COLO668 (cell line): ENCODE data around the gene KIF4A.
"Not testable (repeated sequence)": the region's sequence is repeated elsewhere in the genome, so short reads cannot be mapped to it uniquely, and the experiment has no call there.

Source experiments
- DNase-seq: peaks from one replicate; lab custom pipeline; 2025; ENCODE audit not compliant: unreplicated experiment; lab: John Stamatoyannopoulos, UW

Gene KIF4A

GRCh38 chrX:70289168-70289792 is 624 bp upstream of the KIF4A start:
- no peak for DNase-seq

- no peak for DNase-seq
Measured at GRCh38 chrX:70292788-70293187, 2.9 kb downstream of the KIF4A start.

DNA sequence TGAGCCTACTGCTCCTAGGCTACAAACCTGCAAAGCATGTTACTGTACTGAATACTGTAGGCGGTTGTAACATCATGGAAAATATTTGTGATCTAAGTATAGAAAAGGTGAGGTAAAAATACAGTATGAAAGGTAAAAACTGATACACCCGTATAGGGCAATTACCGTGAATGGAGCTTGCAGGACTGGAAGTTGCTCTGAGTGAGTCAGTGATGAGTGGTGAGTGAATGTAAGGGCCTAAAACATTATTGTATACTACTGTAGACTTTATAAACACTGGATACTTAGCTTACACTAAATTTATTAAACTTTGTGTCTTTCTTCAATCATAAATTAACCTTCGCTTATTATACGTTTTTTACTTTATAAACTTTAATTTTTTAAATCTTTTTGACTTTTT is 3.7 kb downstream of the KIF4A start:
- no peak for DNase-seq

DNA sequence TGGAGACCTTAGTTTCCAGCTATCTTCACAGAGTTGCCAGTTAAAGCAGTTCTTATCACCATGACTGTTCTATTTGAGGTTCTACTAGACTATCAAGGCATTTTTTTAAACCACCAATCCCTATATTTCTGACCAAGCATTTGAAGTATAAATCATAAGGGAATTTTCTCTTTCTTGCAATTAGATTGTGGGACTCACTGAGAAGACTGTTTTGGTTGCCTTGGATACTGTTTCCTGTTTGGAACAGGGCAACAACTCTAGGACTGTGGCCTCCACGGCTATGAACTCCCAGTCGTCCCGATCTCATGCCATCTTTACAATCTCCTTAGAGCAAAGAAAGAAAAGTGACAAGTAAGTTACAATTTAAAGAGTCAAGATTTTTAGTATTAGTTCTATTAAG is 11.8 kb downstream of the KIF4A start:
- DNase-seq = no peak

DNA sequence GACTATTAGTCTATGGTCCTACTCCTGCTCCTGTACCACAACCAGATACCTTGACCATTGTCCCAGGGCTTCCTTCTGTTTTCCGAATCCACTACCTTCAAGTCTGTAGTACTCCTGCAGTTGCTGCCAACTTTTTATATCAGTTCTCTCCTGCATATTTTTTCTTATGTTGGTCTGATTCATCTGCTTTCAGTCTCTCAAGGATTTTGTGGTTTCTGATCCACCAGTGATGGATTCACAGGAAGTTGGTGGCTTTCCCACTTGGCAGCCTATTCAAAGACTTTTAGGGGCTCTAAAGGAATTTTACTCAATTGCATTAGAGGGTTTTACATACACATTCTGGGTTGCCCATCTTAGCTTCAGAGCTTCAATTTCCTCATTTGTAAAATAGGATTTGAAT is 23.6 kb downstream of the KIF4A start:
- no peak for DNase-seq

DNA sequence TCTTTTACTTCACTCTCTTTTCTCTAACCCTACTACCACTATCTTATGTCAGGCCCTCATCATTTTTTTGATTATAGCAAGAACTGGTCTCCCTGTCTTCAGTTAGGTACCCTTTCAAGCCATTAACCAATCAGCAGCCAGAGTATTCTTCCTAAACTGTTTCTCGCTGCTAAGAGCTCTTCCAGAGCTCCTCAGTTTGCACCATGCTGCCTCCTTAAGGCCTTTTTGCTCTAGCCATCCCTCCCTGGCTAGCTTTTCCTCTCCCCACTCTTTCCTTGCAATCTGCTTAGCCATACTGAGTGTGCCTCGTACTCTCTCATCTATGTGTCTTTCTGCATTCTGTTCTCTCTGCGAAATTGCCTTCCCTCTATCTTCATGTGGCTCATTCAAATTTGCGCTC is 32.9 kb downstream of the KIF4A start:
- no peak for DNase-seq

GRCh38 chrX:70323628-70324027 is 33.7 kb downstream of the KIF4A start:
- DNase-seq = not testable (repeated sequence)

- DNase-seq = no peak
Measured at GRCh38 chrX:70324326-70324725, 34.4 kb downstream of the KIF4A start.

DNA sequence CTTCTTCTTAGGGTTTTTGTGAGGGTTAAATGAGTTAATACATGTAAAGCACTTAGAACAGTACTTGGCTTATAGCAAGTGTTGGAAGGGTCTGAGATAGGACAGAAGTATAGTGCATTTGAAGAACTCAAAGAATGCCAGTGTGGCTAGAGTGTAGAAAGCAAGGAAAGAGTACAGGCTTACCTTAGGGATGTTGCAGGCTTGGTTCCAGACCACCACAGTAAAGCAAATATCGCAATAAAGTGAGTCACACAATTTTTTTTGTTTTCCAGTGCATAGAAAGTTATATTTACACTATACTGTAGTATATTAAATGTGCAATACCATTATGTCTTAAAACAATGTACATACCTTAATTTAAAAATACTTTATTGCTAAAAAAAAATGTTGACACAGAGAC is 41.3 kb downstream of the KIF4A start:
- DNase-seq = no peak

DNA sequence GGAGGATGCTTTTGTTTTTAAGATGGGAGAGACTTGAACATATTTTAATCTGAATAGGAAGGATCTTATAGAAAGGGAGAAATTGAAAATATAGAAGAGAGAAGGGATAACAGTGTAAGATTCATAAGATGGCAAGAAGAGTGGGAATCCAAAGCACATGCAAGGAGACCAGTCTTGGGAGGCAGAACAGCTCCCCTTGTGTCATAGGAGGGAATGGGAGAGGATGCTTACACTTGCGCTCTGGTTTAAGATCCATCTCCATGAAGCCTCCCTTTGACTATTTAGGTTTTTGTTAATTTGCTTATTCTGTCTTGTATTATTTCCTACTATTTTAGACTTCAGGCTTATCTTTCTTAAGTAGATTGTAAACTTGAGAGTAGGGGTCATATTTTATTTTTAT is 42.7 kb downstream of the KIF4A start:
- DNase-seq = no peak

DNA sequence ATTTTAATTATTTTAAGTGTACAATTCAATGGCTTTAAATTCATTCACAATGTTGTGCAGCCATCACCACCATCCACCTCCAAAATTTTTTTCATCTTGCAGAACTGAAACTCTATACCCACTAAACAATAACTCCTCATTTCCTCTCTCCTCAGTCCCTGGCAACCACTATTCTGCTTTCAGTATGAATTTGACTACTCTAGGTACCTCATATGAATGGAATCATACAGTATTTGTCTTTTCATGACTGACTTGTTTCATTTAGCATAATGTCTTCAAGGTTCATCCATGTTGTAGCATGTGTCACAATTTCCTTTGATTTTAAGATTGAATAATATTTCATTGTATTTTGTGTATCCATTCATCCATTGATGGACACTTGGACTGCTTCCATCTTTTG is 46.9 kb downstream of the KIF4A start:
- DNase-seq = no peak

- no peak for DNase-seq
Measured at GRCh38 chrX:70338290-70338689, 48.4 kb downstream of the KIF4A start.

DNA sequence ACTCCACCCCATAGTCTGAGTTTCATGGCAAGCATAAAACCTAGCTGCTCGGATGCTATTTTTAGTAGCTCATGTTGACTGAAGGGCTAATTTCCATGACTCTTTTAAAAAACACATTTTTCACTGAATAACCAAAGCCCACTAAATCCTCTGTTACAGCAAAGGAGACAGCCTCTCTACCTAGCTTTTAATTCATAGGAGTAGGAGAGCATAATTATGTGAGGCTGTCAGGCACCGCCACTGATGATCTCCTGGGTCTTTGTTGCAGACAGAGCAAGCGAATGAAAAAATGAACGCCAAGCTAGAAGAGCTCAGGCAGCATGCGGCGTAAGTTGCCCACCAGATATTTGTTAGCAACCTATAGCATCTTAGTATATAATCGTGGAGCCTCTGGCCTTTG is 53.5 kb downstream of the KIF4A start:
- no peak for DNase-seq

DNA sequence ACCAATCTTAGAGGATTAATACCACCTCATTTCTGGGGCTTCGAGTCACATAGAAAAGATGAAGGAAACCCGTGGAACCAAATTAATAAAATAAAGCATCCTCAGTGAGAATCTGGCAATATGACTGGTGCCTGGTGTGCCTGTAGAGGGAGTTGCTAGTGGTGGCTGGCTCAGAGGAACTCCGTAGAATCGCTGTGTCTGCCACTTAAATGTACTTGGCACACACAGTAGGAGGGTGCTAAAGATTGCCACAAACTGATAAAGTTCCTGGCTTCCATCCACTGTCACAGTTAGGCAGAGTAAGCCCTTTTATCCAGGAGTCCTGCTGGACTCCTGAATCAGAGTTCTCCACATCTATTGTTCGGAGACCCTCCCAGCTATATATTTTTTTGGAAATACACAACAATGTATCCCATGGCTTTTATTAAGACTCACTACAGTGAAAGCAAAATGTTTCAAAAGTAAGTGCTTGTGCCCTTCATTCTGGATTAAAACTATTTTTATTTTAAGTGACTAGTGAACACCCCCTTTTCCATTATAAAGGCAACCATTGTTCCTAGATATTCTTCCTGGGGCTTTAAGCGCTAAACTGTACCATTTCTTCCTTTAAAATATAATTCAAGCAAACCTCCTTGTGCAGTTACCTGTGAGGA is 56.6 kb downstream of the KIF4A start:
- DNase-seq = no peak

GRCh38 chrX:70348825-70349224 is 58.9 kb downstream of the KIF4A start:
- not testable (repeated sequence) for DNase-seq

DNA sequence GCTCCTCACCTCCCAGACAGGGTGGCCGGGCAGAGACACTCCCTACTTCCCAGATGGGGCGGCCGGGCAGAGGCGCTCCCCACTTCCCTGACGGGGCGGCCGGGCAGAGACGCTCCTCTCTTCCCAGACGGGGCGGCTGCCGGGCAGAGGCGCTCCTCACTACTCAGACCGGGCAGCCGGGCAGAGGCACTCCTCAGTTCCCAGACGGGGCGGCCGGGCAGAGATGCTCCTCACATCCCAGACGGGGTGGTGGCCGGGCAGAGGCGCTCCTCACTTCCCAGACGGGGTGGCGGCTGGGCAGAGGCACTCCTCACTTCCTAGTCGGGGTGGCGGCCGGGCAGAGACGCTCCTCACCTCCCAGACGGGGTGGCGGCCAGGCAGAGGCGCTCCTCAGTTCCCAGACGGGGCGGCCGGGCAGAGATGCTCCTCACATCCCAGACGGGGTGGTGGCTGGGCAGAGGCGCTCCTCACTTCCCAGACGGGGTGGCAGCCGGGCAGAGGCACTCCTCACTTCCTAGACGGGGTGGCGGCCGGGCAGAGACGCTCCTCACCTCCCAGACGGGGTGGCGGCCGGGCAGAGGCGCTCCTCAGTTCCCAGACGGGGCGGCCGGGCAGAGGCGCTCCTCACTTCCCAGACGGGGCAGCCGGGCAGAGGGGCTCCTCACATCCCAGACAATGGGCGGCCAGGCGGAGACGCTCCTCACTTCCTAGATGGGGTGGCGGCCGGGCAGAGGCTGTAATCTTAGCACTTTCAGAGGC is 59.6 kb downstream of the KIF4A start:
- not testable (repeated sequence) for DNase-seq

DNA sequence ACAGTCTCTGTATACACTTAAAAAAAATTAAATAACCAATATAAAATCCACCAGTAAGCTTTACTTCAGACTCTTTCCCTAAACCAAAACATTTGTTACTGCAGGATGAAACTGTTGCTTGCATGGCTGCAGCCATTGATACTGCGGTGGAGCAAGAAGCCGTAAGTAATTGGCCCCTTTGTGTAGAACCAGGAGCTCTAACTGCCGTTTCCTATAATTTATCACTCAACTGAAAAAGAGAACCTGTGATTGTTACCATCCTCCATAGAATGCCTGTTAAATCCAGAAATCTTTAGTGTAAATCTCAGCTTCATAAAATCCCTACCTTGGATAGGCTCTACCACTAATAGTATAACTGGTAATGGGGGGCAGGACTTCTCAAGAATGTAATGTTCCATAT is 62.6 kb downstream of the KIF4A start:
- no peak for DNase-seq

GRCh38 chrX:70353514-70353913 is 63.6 kb downstream of the KIF4A start:
- DNase-seq = no peak

DNA sequence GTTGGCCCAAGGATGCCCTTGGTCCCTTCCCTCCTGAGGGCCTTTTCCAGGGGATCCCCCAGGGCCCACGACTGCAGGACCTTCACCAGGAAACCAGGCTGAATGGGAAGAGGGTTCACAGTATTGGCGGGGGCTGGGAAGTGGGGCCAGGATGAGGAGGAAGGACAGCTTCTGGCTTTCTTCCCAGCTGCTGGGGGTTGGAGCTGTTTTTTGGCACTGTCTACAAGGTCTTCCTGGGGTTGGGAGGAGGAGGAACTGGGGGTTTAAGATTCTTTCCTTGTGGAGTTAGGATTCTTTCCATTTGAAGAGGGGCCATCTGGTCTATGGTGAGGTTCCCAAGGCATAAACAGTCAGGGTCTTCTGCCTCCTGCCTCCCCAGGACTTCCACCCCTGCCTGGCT is 64.8 kb downstream of the KIF4A start:
- no peak for DNase-seq

DNA sequence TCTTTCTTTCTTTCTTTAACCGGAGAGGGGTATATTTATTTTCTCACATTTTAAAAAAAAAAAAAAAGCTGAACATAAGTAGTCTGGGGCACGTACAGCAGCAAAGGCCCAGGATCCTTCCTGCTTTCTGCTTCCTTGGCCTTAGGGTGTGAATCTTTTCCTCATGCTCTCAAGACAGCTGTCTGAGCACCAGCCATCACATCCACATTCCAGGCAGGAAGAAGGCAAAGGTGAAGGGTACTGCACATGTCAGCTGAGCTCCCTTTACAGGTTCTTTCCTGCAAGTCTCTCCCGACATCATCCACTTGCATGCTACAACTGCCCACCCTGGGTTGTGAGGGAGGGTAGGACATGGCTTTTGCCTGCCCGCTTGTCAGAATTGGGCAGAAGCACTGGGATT is 69.6 kb downstream of the KIF4A start:
- no peak for DNase-seq

GRCh38 chrX:70360366-70360765 is 70.5 kb downstream of the KIF4A start:
- DNase-seq = no peak

DNA sequence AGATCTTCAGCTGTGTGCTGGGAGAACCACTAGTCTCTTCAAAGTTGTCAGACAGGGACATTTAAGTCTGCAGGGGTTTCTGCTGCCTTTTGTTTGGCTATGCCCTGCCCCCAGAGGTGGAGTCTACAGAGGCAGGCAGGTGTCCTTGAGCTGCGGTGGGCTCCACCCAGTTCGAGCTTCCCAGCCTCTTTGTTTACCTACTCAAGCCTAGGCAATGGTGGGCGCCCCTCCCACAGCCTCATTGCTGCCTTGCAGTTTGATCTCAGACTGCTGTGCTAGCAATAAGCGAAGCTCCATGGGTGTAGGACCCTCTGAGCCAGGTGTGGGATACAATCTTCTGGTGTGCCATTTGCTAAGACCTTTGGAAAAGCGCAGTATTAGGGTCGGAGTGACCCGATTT is 78.8 kb downstream of the KIF4A start:
- not testable (repeated sequence) for DNase-seq
